ENCODE data around the gene ANKRD65. TPM values are rescaled to one million over a fixed set of nuclear protein-coding genes. Genes with fewer than 3 reads are reported as not detected.
"Not testable (repeated sequence)": the region's sequence is repeated elsewhere in the genome, so short reads cannot be mapped to it uniquely, and the experiment has no call there.

The ANKRD65 gene
- total and polyA plus RNA-seq, 12 donors, result 0.22 to 3.4 (median 1.6) TPM

DNA sequence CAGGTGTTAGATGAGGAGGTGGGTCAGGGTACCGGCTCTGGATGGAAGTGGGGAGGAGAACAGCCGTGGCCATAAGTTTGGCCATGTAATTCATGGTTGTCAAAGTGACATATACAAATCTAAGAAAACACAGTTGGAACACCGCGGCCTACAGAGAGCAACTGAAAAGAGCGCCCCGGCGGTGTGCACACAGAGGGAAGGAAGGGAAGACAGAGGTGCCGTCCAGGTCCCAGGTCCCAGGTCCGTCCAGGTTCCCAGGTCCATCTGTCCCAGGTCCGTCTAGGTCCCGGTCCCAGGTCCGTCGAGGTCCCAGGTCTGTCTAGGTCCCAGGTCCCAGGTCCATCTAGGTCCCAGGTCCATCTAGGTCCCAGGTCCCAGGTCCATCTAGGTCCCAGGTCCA, 9.4 kb downstream of the ANKRD65 start:
- Histone ChIP-seq H3K27ac (no peak overlapping the region), H3K4me3 (no peak overlapping the region), H3K4me1 (replicated peaks in 1 of 2) (peaks cover 5 to 12% of the 10 kb centered on the region in 2 donors), H3K9me3 (replicated peaks in 1 of 3) (no peaks in the 10 kb centered on the region), H3K36me3 (replicated peaks in 1 of 2) (no peaks in the 10 kb centered on the region), H3K27me3 (no peaks in the 10 kb centered on the region)
- no peak for TF ChIP-seq POLR2A (IDR thresholded peaks at IDR 0.05)
- TF ChIP-seq, protein P1, sequence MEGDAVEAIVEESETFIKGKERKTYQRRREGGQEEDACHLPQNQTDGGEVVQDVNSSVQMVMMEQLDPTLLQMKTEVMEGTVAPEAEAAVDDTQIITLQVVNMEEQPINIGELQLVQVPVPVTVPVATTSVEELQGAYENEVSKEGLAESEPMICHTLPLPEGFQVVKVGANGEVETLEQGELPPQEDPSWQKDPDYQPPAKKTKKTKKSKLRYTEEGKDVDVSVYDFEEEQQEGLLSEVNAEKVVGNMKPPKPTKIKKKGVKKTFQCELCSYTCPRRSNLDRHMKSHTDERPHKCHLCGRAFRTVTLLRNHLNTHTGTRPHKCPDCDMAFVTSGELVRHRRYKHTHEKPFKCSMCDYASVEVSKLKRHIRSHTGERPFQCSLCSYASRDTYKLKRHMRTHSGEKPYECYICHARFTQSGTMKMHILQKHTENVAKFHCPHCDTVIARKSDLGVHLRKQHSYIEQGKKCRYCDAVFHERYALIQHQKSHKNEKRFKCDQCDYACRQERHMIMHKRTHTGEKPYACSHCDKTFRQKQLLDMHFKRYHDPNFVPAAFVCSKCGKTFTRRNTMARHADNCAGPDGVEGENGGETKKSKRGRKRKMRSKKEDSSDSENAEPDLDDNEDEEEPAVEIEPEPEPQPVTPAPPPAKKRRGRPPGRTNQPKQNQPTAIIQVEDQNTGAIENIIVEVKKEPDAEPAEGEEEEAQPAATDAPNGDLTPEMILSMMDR (IDR thresholded peaks at IDR 0.05), result no peak
- DNase-seq, result no peak
- intact Hi-C loops (cut with DNase I), result no loop called here
- WGBS, 4 donors, result 89 to 95% (median 93%) methylated on average over 8 to 13 of the region's 13 CpGs

DNA sequence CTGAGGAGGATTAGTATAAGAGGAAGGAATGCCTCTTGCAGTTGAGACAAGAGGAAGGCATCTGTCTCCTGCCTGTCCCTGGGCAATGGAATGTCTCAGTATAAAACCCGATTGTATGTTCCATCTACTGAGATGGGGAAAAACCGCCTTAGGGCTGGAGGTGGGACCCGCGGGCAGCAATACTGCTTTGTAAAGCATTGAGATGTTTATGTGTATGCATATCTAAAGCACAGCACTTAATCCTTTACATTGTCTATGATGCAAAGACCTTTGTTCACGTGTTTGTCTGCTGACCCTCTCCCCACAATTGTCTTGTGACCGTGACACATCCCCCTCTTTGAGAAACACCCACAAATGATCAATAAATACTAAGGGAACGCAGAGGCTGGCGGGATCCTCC, 10.8 kb downstream of the ANKRD65 start:
- peaks cover 13 to 24% of the 10 kb centered on the region in 2 donors for H3K4me1 ChIP-seq (replicated peaks in 1 of 2)
- DNase-seq; H3K4me3 ChIP-seq; H3K27ac ChIP-seq; H3K36me3 ChIP-seq (replicated peaks in 1 of 2); H3K27me3 ChIP-seq; H3K9me3 ChIP-seq (replicated peaks in 1 of 3); intact Hi-C loops (cut with DNase I): not testable (repeated sequence)
- 69 to 77% (median 72%) methylated on average over 8 of the region's 8 CpGs for WGBS, 4 donors

DNA sequence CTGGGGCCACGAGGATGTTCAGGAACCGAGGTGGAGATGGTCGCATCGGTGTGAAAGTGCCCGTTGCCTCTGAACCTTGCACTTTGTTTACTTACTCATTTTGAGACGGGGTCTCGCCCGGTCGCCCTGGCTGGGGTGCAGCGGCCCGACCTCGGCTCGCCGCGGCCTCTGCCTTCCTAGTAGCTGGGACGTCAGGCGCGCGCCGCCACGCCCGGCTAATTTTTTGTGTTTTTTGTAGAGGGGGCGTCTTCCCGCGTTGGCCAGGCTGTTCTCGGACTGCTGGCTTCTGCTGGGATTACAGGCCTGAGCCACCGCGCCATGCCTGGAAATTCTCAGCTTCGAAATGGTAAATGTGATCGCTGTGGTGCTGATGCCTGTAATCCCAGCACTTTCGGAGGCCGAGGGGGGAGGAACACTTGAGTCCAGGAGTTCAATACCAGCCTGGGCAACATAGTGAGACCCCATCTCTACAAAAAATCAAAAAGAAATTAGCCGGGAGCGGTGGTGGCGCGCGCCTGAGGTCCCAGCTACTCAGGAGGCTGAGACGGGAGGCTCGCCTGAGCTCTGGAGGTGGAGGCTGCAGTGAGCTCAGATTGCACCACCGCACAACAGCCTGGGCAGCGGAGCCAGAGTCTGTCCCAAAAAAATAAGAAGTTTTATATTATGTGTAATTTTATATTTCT, 13.3 kb downstream of the ANKRD65 start:
- Histone ChIP-seq H3K36me3 (replicated peaks in 1 of 2) (peaks cover 0 to 31% of the 10 kb centered on the region in 2 donors), H3K27ac (peak overlapping the region; percentile 46 to 90 (median 77)), H3K4me3 (peak overlapping the region; percentile 73 to 96 (median 86)), H3K27me3 (no peaks in the 10 kb centered on the region), H3K9me3 (replicated peaks in 1 of 3) (no peaks in the 10 kb centered on the region), H3K4me1 (replicated peaks in 1 of 2) (peaks cover 13 to 24% of the 10 kb centered on the region in 2 donors)
- intact Hi-C loops (cut with DNase I), result no loop called here
- TF ChIP-seq POLR2A (IDR thresholded peaks at IDR 0.05), result no peak
- TF ChIP-seq, protein P1 (IDR thresholded peaks at IDR 0.05), result peak in 2 of 6 experiments; percentile 21 to 38
- WGBS, 4 donors, result 8 to 17% (median 12%) methylated on average over 25 to 41 of the region's 41 CpGs
- DNase-seq, result peak in 2 of 7 donors; percentile 44 to 62

DNA sequence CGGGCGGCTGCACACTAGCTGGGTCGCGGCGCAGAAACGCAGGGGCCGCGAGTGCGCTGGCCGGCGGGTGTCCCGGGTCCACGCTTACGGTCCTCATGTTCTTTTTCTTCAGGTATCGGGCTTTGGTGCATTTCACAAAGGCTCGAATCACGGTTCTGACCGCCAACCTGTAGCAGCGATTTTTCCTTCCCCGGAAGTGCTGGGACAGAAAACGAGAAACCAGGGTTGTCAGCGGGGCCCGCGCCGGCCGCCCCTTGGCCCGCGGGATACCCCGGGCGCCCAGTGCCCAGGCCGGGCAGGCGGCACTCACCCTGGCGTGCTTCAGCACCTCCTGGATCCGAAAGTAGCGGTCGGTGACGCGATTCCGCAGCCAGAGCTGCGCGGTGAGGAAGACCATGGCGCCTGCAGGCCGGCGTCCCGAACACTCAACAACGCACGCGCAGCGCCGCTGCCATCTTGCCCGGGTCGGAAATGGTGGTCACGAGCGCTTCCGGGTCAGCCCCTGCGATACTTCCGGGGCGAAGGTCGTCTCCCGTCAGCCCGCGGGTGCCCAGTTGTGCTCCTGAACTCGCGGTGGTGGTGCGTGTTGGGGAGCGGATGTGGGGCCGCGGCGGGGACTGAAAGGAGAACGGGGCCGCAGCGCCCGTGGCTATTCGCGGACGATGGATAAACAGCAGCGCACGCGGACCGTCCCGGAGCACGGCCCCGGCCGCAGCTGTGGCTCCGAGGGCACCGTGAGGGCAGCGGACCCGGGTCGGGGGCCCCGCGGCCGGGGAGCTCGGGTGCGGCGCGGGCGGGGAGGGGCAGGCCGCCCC, 14.0 kb downstream of the ANKRD65 start, which contains the start of gene MRPL20:
MRPL20 (minus strand) TSS at position 473 of the 815 bp plus-strand sequence; CDS start at position 397, 76 bp downstream.
- WGBS, 4 donors, result 0 to 1% (median 1%) methylated on average over 31 to 98 of the region's 98 CpGs
- Histone ChIP-seq H3K27ac (peak within 1 kb of the TSS; percentile 46 to 90 (median 77)), H3K4me3 (peak within 1 kb of the TSS; percentile 73 to 96 (median 86)), H3K36me3 (replicated peaks in 1 of 2) (peaks cover 0 to 38% of the 10 kb centered on the region in 2 donors), H3K9me3 (replicated peaks in 1 of 3) (no peaks in the 10 kb centered on the region), H3K27me3 (no peaks in the 10 kb centered on the region), H3K4me1 (replicated peaks in 1 of 2) (peaks cover 13 to 24% of the 10 kb centered on the region in 2 donors)
- peak; percentile 92 to 97 (median 95) for DNase-seq
- intact Hi-C loops (cut with DNase I), result no loop called here
- TF ChIP-seq POLR2A (IDR thresholded peaks at IDR 0.05), result peak; percentile 71 to 84
- TF ChIP-seq, protein P1 (IDR thresholded peaks at IDR 0.05), result no peak
